Measurements from ENCODE around the gene HOXB13.

DNA sequence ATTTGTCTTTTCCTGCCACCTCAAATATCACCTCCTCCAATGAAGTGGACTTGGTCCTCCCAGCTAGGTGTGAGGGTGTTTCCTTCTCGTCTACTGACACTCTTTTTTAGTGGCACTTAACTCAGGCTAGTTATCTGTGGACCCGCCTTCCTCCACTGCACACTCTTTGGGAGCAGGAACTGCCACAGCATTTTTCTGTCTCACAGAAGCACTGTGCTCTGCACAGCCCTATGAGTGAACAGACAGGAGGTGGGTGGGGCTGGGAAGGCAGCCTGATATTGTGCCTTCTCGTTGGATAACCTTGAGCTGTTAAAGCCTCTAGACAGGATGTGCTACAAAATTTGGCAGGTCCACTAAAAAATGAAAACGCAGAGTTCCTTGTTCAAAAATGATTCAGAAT lies 31.9 kb upstream of the HOXB13 start:
- TF ChIP-seq FOSL2 (IDR thresholded peaks at IDR 0.05) = no peak
- no peak for TF ChIP-seq FOSL2 (CRISPR knock-in tag; IDR thresholded peaks at IDR 0.05)
- TF ChIP-seq, protein P1, sequence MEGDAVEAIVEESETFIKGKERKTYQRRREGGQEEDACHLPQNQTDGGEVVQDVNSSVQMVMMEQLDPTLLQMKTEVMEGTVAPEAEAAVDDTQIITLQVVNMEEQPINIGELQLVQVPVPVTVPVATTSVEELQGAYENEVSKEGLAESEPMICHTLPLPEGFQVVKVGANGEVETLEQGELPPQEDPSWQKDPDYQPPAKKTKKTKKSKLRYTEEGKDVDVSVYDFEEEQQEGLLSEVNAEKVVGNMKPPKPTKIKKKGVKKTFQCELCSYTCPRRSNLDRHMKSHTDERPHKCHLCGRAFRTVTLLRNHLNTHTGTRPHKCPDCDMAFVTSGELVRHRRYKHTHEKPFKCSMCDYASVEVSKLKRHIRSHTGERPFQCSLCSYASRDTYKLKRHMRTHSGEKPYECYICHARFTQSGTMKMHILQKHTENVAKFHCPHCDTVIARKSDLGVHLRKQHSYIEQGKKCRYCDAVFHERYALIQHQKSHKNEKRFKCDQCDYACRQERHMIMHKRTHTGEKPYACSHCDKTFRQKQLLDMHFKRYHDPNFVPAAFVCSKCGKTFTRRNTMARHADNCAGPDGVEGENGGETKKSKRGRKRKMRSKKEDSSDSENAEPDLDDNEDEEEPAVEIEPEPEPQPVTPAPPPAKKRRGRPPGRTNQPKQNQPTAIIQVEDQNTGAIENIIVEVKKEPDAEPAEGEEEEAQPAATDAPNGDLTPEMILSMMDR (IDR thresholded peaks at IDR 0.05) = no peak
- TF ChIP-seq SMC3 (IDR thresholded peaks at IDR 0.05) = no peak
- TF ChIP-seq RNF2 (IDR thresholded peaks at IDR 0.05; ENCODE audit: borderline replicate concordance, low read depth) = no peak
- TF ChIP-seq CEBPB (IDR thresholded peaks at IDR 0.05) = no peak
- TF ChIP-seq, protein P2, sequence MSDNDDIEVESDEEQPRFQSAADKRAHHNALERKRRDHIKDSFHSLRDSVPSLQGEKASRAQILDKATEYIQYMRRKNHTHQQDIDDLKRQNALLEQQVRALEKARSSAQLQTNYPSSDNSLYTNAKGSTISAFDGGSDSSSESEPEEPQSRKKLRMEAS (IDR thresholded peaks at IDR 0.05) = no peak
- TF ChIP-seq POLR2A (IDR thresholded peaks at IDR 0.05; ENCODE audit: low read length) = no peak
- no peak for TF ChIP-seq BHLHE40 (IDR thresholded peaks at IDR 0.05; ENCODE audit: low read depth, low read length)
- TF ChIP-seq RAD21 (conservative IDR thresholded peaks at IDR 0.05 in 1 of 2, IDR thresholded peaks at IDR 0.05 in 1 of 2) = no peak
- TF ChIP-seq FOXS1 (CRISPR knock-in tag; IDR thresholded peaks at IDR 0.05) = no peak
- no peak for TF ChIP-seq RCOR1 (IDR thresholded peaks at IDR 0.05; ENCODE audit: low read depth, low read length)
- TF ChIP-seq EP300 (IDR thresholded peaks at IDR 0.05) = no peak
- TF ChIP-seq, protein P3, sequence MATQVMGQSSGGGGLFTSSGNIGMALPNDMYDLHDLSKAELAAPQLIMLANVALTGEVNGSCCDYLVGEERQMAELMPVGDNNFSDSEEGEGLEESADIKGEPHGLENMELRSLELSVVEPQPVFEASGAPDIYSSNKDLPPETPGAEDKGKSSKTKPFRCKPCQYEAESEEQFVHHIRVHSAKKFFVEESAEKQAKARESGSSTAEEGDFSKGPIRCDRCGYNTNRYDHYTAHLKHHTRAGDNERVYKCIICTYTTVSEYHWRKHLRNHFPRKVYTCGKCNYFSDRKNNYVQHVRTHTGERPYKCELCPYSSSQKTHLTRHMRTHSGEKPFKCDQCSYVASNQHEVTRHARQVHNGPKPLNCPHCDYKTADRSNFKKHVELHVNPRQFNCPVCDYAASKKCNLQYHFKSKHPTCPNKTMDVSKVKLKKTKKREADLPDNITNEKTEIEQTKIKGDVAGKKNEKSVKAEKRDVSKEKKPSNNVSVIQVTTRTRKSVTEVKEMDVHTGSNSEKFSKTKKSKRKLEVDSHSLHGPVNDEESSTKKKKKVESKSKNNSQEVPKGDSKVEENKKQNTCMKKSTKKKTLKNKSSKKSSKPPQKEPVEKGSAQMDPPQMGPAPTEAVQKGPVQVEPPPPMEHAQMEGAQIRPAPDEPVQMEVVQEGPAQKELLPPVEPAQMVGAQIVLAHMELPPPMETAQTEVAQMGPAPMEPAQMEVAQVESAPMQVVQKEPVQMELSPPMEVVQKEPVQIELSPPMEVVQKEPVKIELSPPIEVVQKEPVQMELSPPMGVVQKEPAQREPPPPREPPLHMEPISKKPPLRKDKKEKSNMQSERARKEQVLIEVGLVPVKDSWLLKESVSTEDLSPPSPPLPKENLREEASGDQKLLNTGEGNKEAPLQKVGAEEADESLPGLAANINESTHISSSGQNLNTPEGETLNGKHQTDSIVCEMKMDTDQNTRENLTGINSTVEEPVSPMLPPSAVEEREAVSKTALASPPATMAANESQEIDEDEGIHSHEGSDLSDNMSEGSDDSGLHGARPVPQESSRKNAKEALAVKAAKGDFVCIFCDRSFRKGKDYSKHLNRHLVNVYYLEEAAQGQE (IDR thresholded peaks at IDR 0.05) = no peak
- no peak for TF ChIP-seq RFX5 (IDR thresholded peaks at IDR 0.05)

All from A549 (cell line).